ENCODE results near the gene TSPEAR. TPM values are rescaled to one million over a fixed set of nuclear protein-coding genes. Genes with fewer than 3 reads are reported as not detected.

The TSPEAR gene
- total RNA-seq, 1 experiment from 2014 or later, result not detected

- ChIA-PET CTCF (no interaction called here), POLR2A (no interaction called here)
- Histone ChIP-seq H3K27me3 (ENCODE audit: control insufficient read depth, insufficient read depth, low read length) (no peaks in the 10 kb centered on the region), H3K4me1 (ENCODE audit: control insufficient read depth, insufficient read depth, low read length) (no peaks in the 10 kb centered on the region), H3K36me3 (ENCODE audit: control insufficient read depth, insufficient read depth, low read length) (no peaks in the 10 kb centered on the region), H3K27ac (ENCODE audit: low read length) (no peak overlapping the region), H3K9me3 (ENCODE audit: control insufficient read depth, insufficient read depth, low read depth, low read length) (no peaks in the 10 kb centered on the region), H3K4me3 (ENCODE audit: low read depth in 2 of 2, low read length in 2 of 2) (no peak overlapping the region)
- ATAC-seq, result no peak
- TF ChIP-seq REST (IDR thresholded peaks at IDR 0.05; ENCODE audit: insufficient read depth in 1 of 2, low read depth in 2 of 2, low read length in 1 of 2), result no peak
- no peak for TF ChIP-seq SIN3A (IDR thresholded peaks at IDR 0.05; ENCODE audit: borderline replicate concordance, insufficient read depth, low read depth, low read length)
- TF ChIP-seq CTCF (IDR thresholded peaks at IDR 0.05), result no peak
- no peak for TF ChIP-seq POLR2AphosphoS5 (IDR thresholded peaks at IDR 0.05; ENCODE audit: low read depth, low read length)
- TF ChIP-seq TCF7L2 (IDR thresholded peaks at IDR 0.05; ENCODE audit: low read depth, low read length), result no peak
- no peak for DNase-seq (ENCODE audit: low read depth, low spot score)
- in situ Hi-C loops (cut with HindIII; ENCODE audit: low pct_unique_long_range_greater_than_20kb, low sequenced_read_pairs), result no loop called here
- intact Hi-C loops (cut with micrococcal nuclease; ENCODE audit: unreplicated experiment), result no loop called here
- no TSS peak for BruUV-seq (replicated peaks)
Observed at GRCh38 chr21:44734026-44734745, 22.8 kb upstream of the TSPEAR start.

GRCh38 chr21:44732956-44733355, 21.6 kb upstream of the TSPEAR start:
- BruUV-seq (replicated peaks), result no TSS peak
- ChIA-PET CTCF (no interaction called here), POLR2A (no interaction called here)
- Histone ChIP-seq H3K27me3 (ENCODE audit: control insufficient read depth, insufficient read depth, low read length) (no peaks in the 10 kb centered on the region), H3K36me3 (ENCODE audit: control insufficient read depth, insufficient read depth, low read length) (no peaks in the 10 kb centered on the region), H3K4me1 (ENCODE audit: control insufficient read depth, insufficient read depth, low read length) (no peaks in the 10 kb centered on the region), H3K4me3 (ENCODE audit: low read depth in 2 of 2, low read length in 2 of 2) (no peak overlapping the region), H3K27ac (ENCODE audit: low read length) (no peak overlapping the region), H3K9me3 (ENCODE audit: control insufficient read depth, insufficient read depth, low read depth, low read length) (no peaks in the 10 kb centered on the region)
- no peak for TF ChIP-seq CTCF (IDR thresholded peaks at IDR 0.05)
- no peak for TF ChIP-seq POLR2AphosphoS5 (IDR thresholded peaks at IDR 0.05; ENCODE audit: low read depth, low read length)
- no peak for TF ChIP-seq SIN3A (IDR thresholded peaks at IDR 0.05; ENCODE audit: borderline replicate concordance, insufficient read depth, low read depth, low read length)
- TF ChIP-seq TCF7L2 (IDR thresholded peaks at IDR 0.05; ENCODE audit: low read depth, low read length), result no peak
- TF ChIP-seq REST (IDR thresholded peaks at IDR 0.05; ENCODE audit: insufficient read depth in 1 of 2, low read depth in 2 of 2, low read length in 1 of 2), result no peak
- no peak for DNase-seq (ENCODE audit: low read depth, low spot score)
- no peak for ATAC-seq
- intact Hi-C loops (cut with micrococcal nuclease; ENCODE audit: unreplicated experiment), result no loop called here
- in situ Hi-C loops (cut with HindIII; ENCODE audit: low pct_unique_long_range_greater_than_20kb, low sequenced_read_pairs), result no loop called here
